Ovary (tissue), 9 donors: ENCODE results near the gene GLB1L. TPM values are rescaled to one million over a fixed set of nuclear protein-coding genes. Genes with fewer than 3 reads are reported as not detected.

Experiments used
- DNase-seq, 5 donors: peaks; one replicate each; pipeline ENCODE4 v3.0.0-alpha.2; 2019 to 2020
- H3K27ac ChIP-seq, 2 donors: fragments of 200-600 bp; one replicate each; pipeline versions ENCODE4 v1.5.1 to v1.8.0; 2019 to 2022
- H3K27me3 ChIP-seq: fragments of 200-600 bp; one replicate; pipeline ENCODE4 v1.8.0; 2022
- H3K36me3 ChIP-seq: fragments of 200-600 bp; sonication (generic); one replicate; pipeline ENCODE4 v1.5.1; 2019
- H3K4me1 ChIP-seq: one replicate; pipeline ENCODE4 v1.8.1; 2013; ENCODE audit warnings: mild to moderate bottlenecking, moderate library complexity; ENCODE audit not compliant: insufficient read depth
- H3K4me3 ChIP-seq: fragments of 200-600 bp; sonication (generic); one replicate; pipeline ENCODE4 v1.5.1; 2017
- H3K9me3 ChIP-seq, 2 donors: fragments of 200-600 bp in 1 of 2; sonication (generic) in 1 of 2; one replicate each; pipeline versions ENCODE4 v1.5.1 to v1.8.1; 2013 to 2019; ENCODE audit warnings: mild to moderate bottlenecking in 1 of 2, moderate library complexity in 1 of 2
- CTCF ChIP-seq, 3 donors: fragments of 450-650 bp in 2 of 3; fragments of 200-600 bp in 1 of 3; IDR thresholded peaks; one replicate each; pipeline versions ENCODE4 v1.5.1 to v1.8.0; 2016 to 2022; ENCODE audit warnings: antibody characterized with exemption in 3 of 3, mild to moderate bottlenecking in 1 of 3
- EP300 ChIP-seq: sonication (generic); formaldehyde crosslinking; IDR thresholded peaks from one replicate; pipeline ENCODE4 v1.6.1; 2017; ENCODE audit warnings: antibody characterized with exemption
- POLR2A ChIP-seq: fragments of 450-650 bp; IDR thresholded peaks from one replicate; pipeline ENCODE4 v1.6.1; 2017; ENCODE audit warnings: antibody characterized with exemption, mild to moderate bottlenecking, moderate library complexity
- WGBS, 3 donors: extraction: QIAGEN DNeasy Blood & Tissue Kit in 1 of 3; methylation state at CpG; one replicate each; pipeline versions ENCODE4 v1.1.5 to v1.1.7; 2013 to 2017; 5-methylcytosine and 5-hydroxymethylcytosine counted together
- intact Hi-C, 4 donors: fragments of 100-400 bp; cut with DNase I; formaldehyde crosslinking; loops; one replicate each; pipeline versions ENCODE4 v1.11.0 to v1.15.1; 2022 to 2023
- polyA plus RNA-seq, 2 donors: library from polyadenylated mRNA; stranded (reverse); fragments of 200-250 nt in 1 of 2; fragments of 350-450 nt in 1 of 2; fragmentation: Illumina TruSeq in 1 of 2; extraction: RNeasy Lipid Tissue Mini Kit (QIAGEN cat#74804) in 1 of 2; gene quantifications; one replicate each; pipeline ENCODE4 v1.2.3, GENCODE V29; 2013 to 2014
- total RNA-seq, 7 donors: library from RNA; depleted of rRNA in 2 of 7; stranded (reverse); fragments of >200 nt in 2 of 7; fragmentation: NEBNext Ultra II Directional in 3 of 7; extraction: Animal tissue kit (Norgen Biotek cat#: 25700) in 3 of 7; gene quantifications; one replicate each; pipeline versions ENCODE4 v1.1.0 to v1.2.4, GENCODE V29; 2016 to 2023
- donor health status: DM: no; HTN: no; CAD: no; lungs with moderate emphysema.
- donor health status: DM: no; HTN: no; CAD: no.
- donor health status: Bipolar disorder and iron deficiency.
- donor health status: DM: yes; HTN: yes; CAD: no.
- donor health status: DM: no; HTN: no; CAD: no.
- donor health status: DM: yes; HTN: yes; CAD: no.

GLB1L gene
- total and polyA plus RNA-seq, 9 donors: 5.7 to 20.3 (median 13.9) TPM

- peak within 1 kb of the TSS; percentile 54 to 88 for H3K27ac ChIP-seq
- no peaks in the 10 kb centered on the region for H3K36me3 ChIP-seq
- peak within 1 kb of the TSS; percentile 53 for H3K4me3 ChIP-seq
- H3K9me3 ChIP-seq: no peaks in the 10 kb centered on the region
- intact Hi-C loops: loop anchor here in 2 of 4 donors (5.0 kb wide), 2 partner anchors 37 to 42 kb away; partner anchors contain the start of genes CNPPD1 (in 1 of the 2) and RETREG2 (in 1 of the 2)
- TF ChIP-seq CTCF (IDR thresholded peaks at IDR 0.05) (no peak), POLR2A (peak; percentile 53)
- H3K27me3 ChIP-seq: no peaks in the 10 kb centered on the region
- 2 to 3% (median 3%) methylated on average over 67 to 71 of the region's 71 CpGs for WGBS, 3 donors
- H3K4me1 ChIP-seq: peaks cover 2% of the 10 kb centered on the region
- peak; percentile 99 to 100 (median 99) for DNase-seq
Measured at GRCh38 chr2:219218732-219219701, 26.2 kb downstream of the GLB1L start, which contains the start of gene ABCB6. Gene ABCB6, minus strand, starts transcription at chr2:219218958. Its CDS starts 285 bp downstream, at chr2:219218673.

GRCh38 chr2:219218217-219218731 is 27.0 kb downstream of the GLB1L start:
- WGBS, 3 donors: 0 to 1% (median 0%) methylated on average over 15 to 37 of the region's 37 CpGs
- Histone ChIP-seq H3K4me3 (peak overlapping the region; percentile 53), H3K9me3 (no peaks in the 10 kb centered on the region), H3K27me3 (no peaks in the 10 kb centered on the region), H3K36me3 (no peaks in the 10 kb centered on the region), H3K27ac (peak overlapping the region; percentile 54 to 88), H3K4me1 (peaks cover 2% of the 10 kb centered on the region)
- peak; percentile 63 to 78 (median 76) for DNase-seq
- no peak for TF ChIP-seq EP300
- peak in 1 of 3 donors; percentile 12 for TF ChIP-seq CTCF (IDR thresholded peaks at IDR 0.05)
- no peak for TF ChIP-seq POLR2A
- intact Hi-C loops: loop anchor here in 2 of 4 donors (5.0 kb wide), 2 partner anchors 36 to 41 kb away; partner anchors contain the start of genes CNPPD1 (in 1 of the 2) and RETREG2 (in 1 of the 2)

GRCh38 chr2:219216535-219216915 is 28.7 kb downstream of the GLB1L start:
- WGBS, 3 donors: 85 to 87% (median 86%) methylated on average over 6 of the region's 6 CpGs

More at GRCh38 chr2:219216535-219216915, 28.7 kb downstream of the GLB1L start:
- Histone ChIP-seq H3K27ac (no peak overlapping the region), H3K36me3 (no peaks in the 10 kb centered on the region), H3K4me1 (peaks cover 2% of the 10 kb centered on the region), H3K4me3 (no peak overlapping the region), H3K27me3 (no peaks in the 10 kb centered on the region), H3K9me3 (no peaks in the 10 kb centered on the region)
- TF ChIP-seq EP300 (no peak), POLR2A (no peak), CTCF (IDR thresholded peaks at IDR 0.05) (no peak)
- intact Hi-C loops: loop anchor here in 2 of 4 donors (5.0 kb wide), 2 partner anchors 34 to 39 kb away; partner anchors contain the start of genes CNPPD1 (in 1 of the 2) and RETREG2 (in 1 of the 2)
- DNase-seq: no peak
